Endothelial cell of umbilical vein (primary cell): ENCODE results near the gene SSC4D. TPM values are rescaled to one million over a fixed set of nuclear protein-coding genes. Genes with fewer than 3 reads are reported as not detected.
A peak's percentile ranks its signal among the peaks of the same experiment; 100 is the strongest.

ENCODE experiments used
- BruUV-seq: library from RNA; stranded (reverse); fragments of 400-500 nt; replicated peaks from 2 replicates; lab custom pipeline; 2021; lab: Mats Ljungman, UMichigan
- CTCF ChIA-PET: fragments of 300-600, 350-600 bp; sonication (Branson Sonifier 250); formaldehyde crosslinking; loops from one replicate; lab custom pipeline; 2021; ENCODE audit warnings: antibody characterized with exemption, inconsistent platforms; lab: Charles Lee
- POLR2A ChIA-PET: fragments of 300-600, 350-600 bp; sonication (Branson Sonifier 250); formaldehyde crosslinking; loops from one replicate; lab custom pipeline; 2021; ENCODE audit warnings: antibody characterized with exemption, inconsistent platforms; lab: Charles Lee
- DNase-seq: peaks from one replicate; pipeline ENCODE4 v3.0.0-alpha.2; 2011; ENCODE audit warnings: low read depth, low spot score
- FAIRE-seq: peaks from 2 replicates; lab custom pipeline; 2011; peaks lifted over from hg19 to GRCh38; lab: Jason Lieb, UNC
- H2AFZ ChIP-seq: 2 replicates; pipeline ENCODE4 v1.6.0; 2012; ENCODE audit warnings: low read depth, low read length, control low read depth, inconsistent platforms
- H3K27ac ChIP-seq: 2 replicates; pipeline ENCODE4 v1.5.1; 2011; ENCODE audit warnings: low read depth, mild to moderate bottlenecking, control low read depth, low read length, moderate library complexity; ENCODE audit not compliant: insufficient read depth
- H3K27me3 ChIP-seq, 2 experiments: 2 replicates each; pipeline versions ENCODE4 v1.6.0 to v1.6.1; 2011; ENCODE audit warnings: low read length in 2 of 2, mixed read lengths in 1 of 2; ENCODE audit not compliant: control insufficient read depth in 2 of 2, insufficient read depth in 2 of 2
- H3K36me3 ChIP-seq, 2 experiments: 2 replicates in 1 of 2; 3 replicates in 1 of 2; pipeline ENCODE4 v1.5.1; 2011; ENCODE audit warnings: low read length in 2 of 2, mild to moderate bottlenecking in 1 of 2, moderate library complexity in 1 of 2; ENCODE audit not compliant: control insufficient read depth in 2 of 2, insufficient read depth in 2 of 2; ENCODE audit errors: extremely low read depth in 1 of 2
- H3K4me1 ChIP-seq: 3 replicates; pipeline ENCODE4 v1.5.1; 2011; ENCODE audit warnings: mild to moderate bottlenecking, low read length; ENCODE audit not compliant: control insufficient read depth, insufficient read depth; ENCODE audit errors: extremely low read depth
- H3K4me2 ChIP-seq: 2 replicates; pipeline ENCODE4 v1.6.1; 2011; ENCODE audit warnings: low read length, control low read depth, mixed read lengths; ENCODE audit not compliant: insufficient read depth
- H3K4me3 ChIP-seq, 3 experiments: fragments of 200-600 bp in 1 of 3; sonication (generic), shearing (Covaris generic) in 1 of 3; replicated peaks in 1 of 3; 2 replicates each; pipeline ENCODE4 v1.5.1; 2011 to 2016; ENCODE audit warnings: control low read depth in 3 of 3, low read length in 3 of 3, mild to moderate bottlenecking in 2 of 3, inconsistent platforms in 1 of 3, low read depth in 1 of 3, moderate library complexity in 1 of 3; ENCODE audit not compliant: insufficient read depth in 1 of 3
- H3K79me2 ChIP-seq: 2 replicates; pipeline ENCODE4 v1.6.0; 2012; ENCODE audit warnings: low read length, inconsistent platforms; ENCODE audit not compliant: control insufficient read depth, insufficient read depth
- H3K9ac ChIP-seq: replicated peaks from 2 replicates; pipeline ENCODE3; 2011; ENCODE audit warnings: low read length, control low read depth; ENCODE audit not compliant: insufficient read depth; ENCODE audit errors: extremely low read depth
- H3K9me1 ChIP-seq: replicated peaks from 3 replicates; pipeline ENCODE4 v1.6.0; 2011; ENCODE audit warnings: mild to moderate bottlenecking, low read length; ENCODE audit not compliant: control insufficient read depth, insufficient read depth; ENCODE audit errors: extremely low read depth
- H3K9me3 ChIP-seq: replicated peaks from 2 replicates; pipeline ENCODE4 v1.5.1; 2012; ENCODE audit warnings: low read length, inconsistent platforms; ENCODE audit not compliant: control insufficient read depth, insufficient read depth
- H4K20me1 ChIP-seq: replicated peaks from 2 replicates; pipeline ENCODE3; 2011; ENCODE audit warnings: mild to moderate bottlenecking, low read length; ENCODE audit not compliant: control insufficient read depth, insufficient read depth; ENCODE audit errors: extremely low read depth
- EZH2 ChIP-seq: IDR thresholded peaks from 2 replicates; pipeline ENCODE4 v1.6.1; 2012; ENCODE audit warnings: borderline replicate concordance, low read depth, mild to moderate bottlenecking, moderate library complexity, low read length, inconsistent platforms; ENCODE audit not compliant: severe bottlenecking
- FOS ChIP-seq: IDR thresholded peaks from 2 replicates; pipeline ENCODE4 v1.6.1; 2011; ENCODE audit warnings: mild to moderate bottlenecking, low read length, moderate library complexity, borderline replicate concordance; ENCODE audit not compliant: insufficient read depth
- GATA2 ChIP-seq: IDR thresholded peaks from 2 replicates; pipeline ENCODE4 v1.7.0; 2011; ENCODE audit warnings: low read depth, mild to moderate bottlenecking, moderate library complexity, mixed read lengths, low read length; ENCODE audit not compliant: insufficient read length, insufficient read depth
- JUN ChIP-seq: IDR thresholded peaks from 2 replicates; pipeline ENCODE4 v1.6.1; 2011; ENCODE audit warnings: borderline replicate concordance, low read depth; ENCODE audit not compliant: insufficient read length, insufficient read depth
- MAX ChIP-seq: IDR thresholded peaks from 2 replicates; pipeline ENCODE4 v1.6.1; 2011; ENCODE audit not compliant: insufficient read depth, insufficient read length
- MYC ChIP-seq: IDR thresholded peaks from one replicate; pipeline ENCODE4 v1.6.1; 2011; ENCODE audit warnings: mild to moderate bottlenecking, low read depth, low read length
- POLR2A ChIP-seq: IDR thresholded peaks from 2 replicates; pipeline ENCODE4 v1.6.1; 2012; ENCODE audit warnings: low read depth, mild to moderate bottlenecking, control low read depth, low read length
- POLR2AphosphoS5 ChIP-seq: IDR thresholded peaks from 2 replicates; pipeline ENCODE4 v1.6.1; 2012; ENCODE audit warnings: low read depth, mild to moderate bottlenecking, control low read depth, low read length, moderate library complexity; ENCODE audit not compliant: insufficient read depth
- dilution Hi-C: fragments of 300-500 bp; cut with MboI; formaldehyde crosslinking; loops from one replicate; pipeline ENCODE4 v1.15.0; 2019; ENCODE audit warnings: low sequenced_read_pairs; ENCODE audit not compliant: extremely low pct_ligation_motif_present
- intact Hi-C: fragments of 100-400 bp; cut with micrococcal nuclease; formaldehyde crosslinking; loops from one replicate; pipeline ENCODE4 v1.10.0; 2022
- polyA plus RNA-seq, 4 experiments: library from polyadenylated mRNA; depleted of rRNA in 3 of 4; stranded (reverse) in 3 of 4; unstranded in 1 of 4; fragments of >200 nt; gene quantifications; 2 replicates each; pipeline versions ENCODE4 v1.2.1 to v1.2.3, GENCODE V29; 2011 to 2012; ENCODE audit warnings: missing spikeins in 1 of 4
- total RNA-seq: library from RNA; stranded (reverse); gene quantifications from 2 replicates; pipeline ENCODE4 v1.2.3, GENCODE V29; 2021
- TF ChIP-seq, protein P1 (sequence below), 2 donors: IDR thresholded peaks; 1 replicate in 1 of 2; 2 replicates in 1 of 2; pipeline ENCODE4 v1.5.1; 2011; ENCODE audit warnings: low read length in 2 of 2, mild to moderate bottlenecking in 2 of 2, moderate library complexity in 2 of 2, control low read depth in 1 of 2, inconsistent platforms in 1 of 2, low read depth in 1 of 2; ENCODE audit not compliant: insufficient read depth in 1 of 2; ENCODE audit errors: extremely low read depth in 1 of 2

Gene SSC4D
- total and polyA plus RNA-seq, 2 donors (not counting 3 experiments of a cell fraction or from before 2014, with no cell fraction given), result 0.46 to 0.88 TPM

DNA sequence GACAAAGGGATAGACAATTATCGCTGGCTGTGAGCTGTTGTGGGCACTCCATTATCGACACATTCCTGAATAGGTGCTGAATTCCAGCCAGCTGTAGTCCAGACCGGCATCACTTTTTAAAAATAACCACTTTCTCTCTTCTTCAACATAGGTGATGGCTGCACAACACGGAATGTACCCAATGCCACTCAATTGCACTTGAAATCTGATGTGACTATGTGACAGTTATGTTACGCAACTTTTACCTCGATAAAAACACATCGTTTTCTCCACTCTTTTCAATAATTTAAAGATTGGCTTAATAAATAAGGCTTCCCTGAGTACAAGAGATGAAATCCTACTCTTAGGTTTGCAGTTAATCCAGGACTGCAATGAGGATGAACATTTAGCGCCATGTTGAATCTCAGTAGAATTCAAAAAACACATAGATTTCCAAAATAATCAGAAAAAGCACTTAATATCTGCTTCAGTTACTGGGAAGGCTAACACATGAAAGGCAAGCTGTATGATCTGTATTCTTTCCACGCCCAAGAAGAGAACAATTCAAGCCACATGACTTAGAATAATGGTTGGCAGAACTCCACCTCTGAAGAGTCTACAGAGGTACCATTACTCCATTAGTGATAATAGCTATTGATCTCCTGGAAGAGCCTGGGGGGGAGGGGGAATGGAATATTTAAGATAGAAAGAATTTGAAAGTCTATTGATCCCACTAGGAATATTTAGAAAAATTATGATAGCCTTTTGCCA is 54.3 kb downstream of the SSC4D start:
- no TSS peak for BruUV-seq
- ChIA-PET POLR2A (no interaction called here), CTCF (interaction anchor here (1.0 to 1.4 kb wide), 2 partner anchors 37 to 43 kb away, joined by 3 read pairs; no protein-coding TSS in a partner anchor)
- H3K36me3 ChIP-seq, result peaks cover 3 to 9% of the 10 kb centered on the region in 2 experiments
- no peaks in the 10 kb centered on the region for H3K9me1 ChIP-seq
- H3K9me3 ChIP-seq, result no peaks in the 10 kb centered on the region
- no peak overlapping the region for H2AFZ ChIP-seq
- DNase-seq (no peak), FAIRE-seq (no peak)
- peaks cover 34% of the 10 kb centered on the region for H4K20me1 ChIP-seq
- H3K27ac ChIP-seq, result no peak overlapping the region
- H3K4me1 ChIP-seq, result peaks cover 27% of the 10 kb centered on the region
- peaks cover 86% of the 10 kb centered on the region for H3K79me2 ChIP-seq
- TF ChIP-seq GATA2 (no peak), POLR2AphosphoS5 (no peak), JUN (no peak), MYC (no peak), POLR2A (no peak), EZH2 (no peak), MAX (no peak), FOS (no peak)
- TF ChIP-seq, protein P1, sequence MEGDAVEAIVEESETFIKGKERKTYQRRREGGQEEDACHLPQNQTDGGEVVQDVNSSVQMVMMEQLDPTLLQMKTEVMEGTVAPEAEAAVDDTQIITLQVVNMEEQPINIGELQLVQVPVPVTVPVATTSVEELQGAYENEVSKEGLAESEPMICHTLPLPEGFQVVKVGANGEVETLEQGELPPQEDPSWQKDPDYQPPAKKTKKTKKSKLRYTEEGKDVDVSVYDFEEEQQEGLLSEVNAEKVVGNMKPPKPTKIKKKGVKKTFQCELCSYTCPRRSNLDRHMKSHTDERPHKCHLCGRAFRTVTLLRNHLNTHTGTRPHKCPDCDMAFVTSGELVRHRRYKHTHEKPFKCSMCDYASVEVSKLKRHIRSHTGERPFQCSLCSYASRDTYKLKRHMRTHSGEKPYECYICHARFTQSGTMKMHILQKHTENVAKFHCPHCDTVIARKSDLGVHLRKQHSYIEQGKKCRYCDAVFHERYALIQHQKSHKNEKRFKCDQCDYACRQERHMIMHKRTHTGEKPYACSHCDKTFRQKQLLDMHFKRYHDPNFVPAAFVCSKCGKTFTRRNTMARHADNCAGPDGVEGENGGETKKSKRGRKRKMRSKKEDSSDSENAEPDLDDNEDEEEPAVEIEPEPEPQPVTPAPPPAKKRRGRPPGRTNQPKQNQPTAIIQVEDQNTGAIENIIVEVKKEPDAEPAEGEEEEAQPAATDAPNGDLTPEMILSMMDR (IDR thresholded peaks at IDR 0.05; ENCODE audit: extremely low read depth in 1 of 2, insufficient read depth in 1 of 2, low read depth in 1 of 2, low read length in 2 of 2), result no peak
- H3K4me2 ChIP-seq, result peak overlapping the region; percentile 96
- dilution Hi-C loops, result no loop called here
- no peak overlapping the region for H3K4me3 ChIP-seq
- intact Hi-C loops, result no loop called here
- H3K27me3 ChIP-seq, result no peaks in the 10 kb centered on the region
- H3K9ac ChIP-seq, result no peak overlapping the region
